HepG2 (cell line): ENCODE results near the gene PRSS16. TPM values are rescaled to one million over a fixed set of nuclear protein-coding genes. Genes with fewer than 3 reads are reported as not detected.

ENCODE experiments used
- AFF4 ChIP-seq: sonication (generic); formaldehyde crosslinking; IDR thresholded peaks from 2 replicates; pipeline ENCODE4 v1.4.0; 2020; ENCODE audit warnings: missing genetic modification reagents
- ARHGAP35 ChIP-seq: sonication (generic); formaldehyde crosslinking; IDR thresholded peaks from 2 replicates; pipeline ENCODE4 v1.9.0; 2022; ENCODE audit warnings: mild to moderate bottlenecking, inconsistent platforms, moderate library complexity, missing genetic modification reagents, borderline replicate concordance
- ARNT ChIP-seq: fragments of 450-650 bp; IDR thresholded peaks from 2 replicates; pipeline ENCODE4 v1.6.1; 2017
- CHD4 ChIP-seq: fragments of 200-600 bp; sonication (generic); IDR thresholded peaks from 2 replicates; pipeline ENCODE4 v1.7.0; 2017; ENCODE audit warnings: mild to moderate bottlenecking, low read length, borderline replicate concordance
- DRAP1 ChIP-seq: IDR thresholded peaks from 2 replicates; pipeline ENCODE4 v1.6.1; 2016; ENCODE audit warnings: missing genetic modification reagents, missing compliant biosample characterization
- FOXP4 ChIP-seq: sonication (generic); formaldehyde crosslinking; IDR thresholded peaks from 2 replicates; pipeline ENCODE4 v1.4.0; 2020; ENCODE audit warnings: missing genetic modification reagents
- GZF1 ChIP-seq: sonication (generic); formaldehyde crosslinking; IDR thresholded peaks from 2 replicates; pipeline ENCODE4 v1.5.1; 2020; ENCODE audit warnings: mild to moderate bottlenecking, missing genetic modification reagents
- HMG20B ChIP-seq: conservative IDR thresholded peaks from 2 replicates; pipeline ENCODE4 v1.6.1; 2016; ENCODE audit warnings: missing genetic modification reagents, missing compliant biosample characterization
- HOXA3 ChIP-seq: sonication (generic); formaldehyde crosslinking; IDR thresholded peaks from 2 replicates; pipeline ENCODE4 v1.5.0; 2020; ENCODE audit warnings: missing genetic modification reagents
- KDM1A ChIP-seq: IDR thresholded peaks from 2 replicates; pipeline ENCODE4 v1.6.1; 2016; ENCODE audit warnings: missing compliant biosample characterization
- KLF9 ChIP-seq: IDR thresholded peaks from 2 replicates; pipeline ENCODE4 v1.6.1; 2016; ENCODE audit warnings: low read depth
- MEF2D ChIP-seq: sonication (generic); formaldehyde crosslinking; IDR thresholded peaks from 2 replicates; pipeline ENCODE4 v1.5.1; 2020; ENCODE audit warnings: mild to moderate bottlenecking, missing genetic modification reagents
- MXD1 ChIP-seq: sonication (generic); formaldehyde crosslinking; IDR thresholded peaks from 2 replicates; pipeline ENCODE4 v1.4.0; 2020; ENCODE audit warnings: mild to moderate bottlenecking, missing genetic modification reagents
- MYNN ChIP-seq: sonication (generic); formaldehyde crosslinking; IDR thresholded peaks from 2 replicates; pipeline ENCODE4 v1.4.0; 2020; ENCODE audit warnings: mild to moderate bottlenecking, low read depth, missing genetic modification reagents
- PHB2 ChIP-seq: fragments of 450-650 bp; IDR thresholded peaks from 2 replicates; pipeline ENCODE4 v1.6.1; 2018; ENCODE audit not compliant: partially characterized antibody
- SIN3A ChIP-seq: IDR thresholded peaks from 2 replicates; pipeline ENCODE4 v1.6.1; 2011; ENCODE audit warnings: low read depth, mild to moderate bottlenecking, control low read depth, low read length, borderline replicate concordance
- SIX4 ChIP-seq: sonication (generic); formaldehyde crosslinking; IDR thresholded peaks from 2 replicates; pipeline ENCODE4 v1.4.0; 2020; ENCODE audit warnings: missing genetic modification reagents
- TP53 ChIP-seq: sonication (generic); formaldehyde crosslinking; conservative IDR thresholded peaks from 2 replicates; pipeline ENCODE4 v1.4.0; 2020; ENCODE audit warnings: missing genetic modification reagents
- ZEB1 ChIP-seq: IDR thresholded peaks from 2 replicates; pipeline ENCODE4 v1.6.1; 2012; ENCODE audit warnings: mild to moderate bottlenecking, low read depth, inconsistent platforms; ENCODE audit not compliant: insufficient replicate concordance
- ZFYVE20 ChIP-seq: sonication (generic); formaldehyde crosslinking; IDR thresholded peaks from 2 replicates; pipeline ENCODE4 v1.8.0; 2023; ENCODE audit warnings: low read depth, mild to moderate bottlenecking, moderate library complexity, missing genetic modification reagents, borderline replicate concordance
- ZNF234 ChIP-seq: sonication (generic); formaldehyde crosslinking; conservative IDR thresholded peaks from 2 replicates; pipeline ENCODE4 v1.5.1; 2020; ENCODE audit warnings: mild to moderate bottlenecking, missing genetic modification reagents
- ZNF414 ChIP-seq: sonication (generic); formaldehyde crosslinking; IDR thresholded peaks from 2 replicates; pipeline ENCODE4 v1.5.0; 2020; ENCODE audit warnings: missing genetic modification reagents
- ZNF737 ChIP-seq: sonication (generic); formaldehyde crosslinking; IDR thresholded peaks from 2 replicates; pipeline ENCODE4 v1.5.0; 2020; ENCODE audit warnings: missing genetic modification reagents, mild to moderate bottlenecking, borderline replicate concordance
- polyA plus RNA-seq, 8 experiments: library from polyadenylated mRNA; depleted of rRNA in 3 of 8; stranded (reverse) in 7 of 8; unstranded in 1 of 8; fragments of >200 nt; fragmentation: Illumina TruSeq in 4 of 8; extraction: Trizol in 4 of 8; gene quantifications; 2 replicates each; pipeline versions ENCODE4 v1.2.1 to v1.2.3, GENCODE V29; 2011 to 2016; ENCODE audit warnings: low read depth in 4 of 8, missing spikeins in 1 of 8, mixed read lengths in 1 of 8; ENCODE audit not compliant: insufficient read depth in 1 of 8
- total RNA-seq, 5 experiments: library from RNA; depleted of rRNA; stranded (reverse); fragments of >200 nt; fragmentation: Illumina TruSeq; extraction: Trizol; gene quantifications; 2 replicates each; pipeline ENCODE4 v1.2.3, GENCODE V29; 2016; ENCODE audit warnings: low read depth in 1 of 5

PRSS16 gene
- total and polyA plus RNA-seq, 2 of the 13 experiments (the other 11 are each of a cell fraction or from before 2014, with no cell fraction given) = not detected

GRCh38 chr6:27295301-27296079 lies 48.0 kb downstream of the PRSS16 start (continued):
- TF ChIP-seq TP53 (CRISPR knock-in tag) (peak; percentile 81; the same call in 1 of the 2 replicates), KLF9 (no peak), MYNN (CRISPR knock-in tag) (no peak), CHD4 (peak; percentile 48; the same call in 1 of the 2 replicates), SIX4 (CRISPR knock-in tag) (0 out of 2 replicates have a peak, but pooled peaks have one; percentile 56), MEF2D (no peak), ZEB1 (peak; percentile 34), DRAP1 (CRISPR knock-in tag) (peak; percentile 91), ZNF737 (CRISPR knock-in tag) (no peak), ARNT (no peak), SIN3A (no peak), ZFYVE20 (CRISPR knock-in tag) (no peak), AFF4 (CRISPR knock-in tag) (no peak), KDM1A (0 out of 2 replicates have a peak, but pooled peaks have one; percentile 27), ARHGAP35 (CRISPR knock-in tag) (no peak), FOXP4 (peak; percentile 43; the same call in 1 of the 2 replicates), MXD1 (CRISPR knock-in tag) (no peak), GZF1 (CRISPR knock-in tag) (no peak), HMG20B (0 out of 2 replicates have a peak, but pooled peaks have one; percentile 26), ZNF414 (CRISPR knock-in tag) (no peak), ZNF234 (no peak), PHB2 (no peak), HOXA3 (CRISPR knock-in tag) (peak; percentile 18; the same call in 1 of the 2 replicates)
